H1 (cell line): Measurements from ENCODE around the gene ALOX15B. TPM values are rescaled to one million over a fixed set of nuclear protein-coding genes. Genes with fewer than 3 reads are reported as not detected.
A peak's percentile ranks its signal among the peaks of the same experiment; 100 is the strongest.

ENCODE experiments used
- CTCF ChIA-PET: fragments of 300-600 bp; sonication (Branson Sonifier 250); formaldehyde crosslinking; loops from one replicate; lab custom pipeline; 2021; ENCODE audit not compliant: partially characterized antibody; lab: Charles Lee
- POLR2A ChIA-PET: fragments of 300-600 bp; sonication (Branson Sonifier 250); formaldehyde crosslinking; loops from one replicate; lab custom pipeline; 2021; ENCODE audit warnings: inconsistent platforms; ENCODE audit not compliant: partially characterized antibody; lab: Charles Lee
- DNase-seq, 2 experiments: peaks; one replicate each; pipeline versions ENCODE4 v3.0.0 to v3.0.0-alpha.2; 2010 to 2022; ENCODE audit warnings: low spot score in 2 of 2, low read depth in 1 of 2, mixed read lengths in 1 of 2
- FAIRE-seq: peaks from 2 replicates; lab custom pipeline; 2011; peaks lifted over from hg19 to GRCh38; lab: Jason Lieb, UNC
- H2AFZ ChIP-seq: 2 replicates; pipeline ENCODE4 v1.8.1; 2012; ENCODE audit warnings: low read length, inconsistent platforms
- H2AK5ac ChIP-seq: 2 replicates; pipeline ENCODE4 v1.6.1; 2013; ENCODE audit warnings: low read depth, low read length
- H2BK120ac ChIP-seq: replicated peaks from 2 replicates; pipeline ENCODE3; 2013; ENCODE audit warnings: low read depth, low read length, inconsistent platforms
- H2BK12ac ChIP-seq: 2 replicates; pipeline ENCODE4 v1.6.1; 2013; ENCODE audit warnings: low read depth, low read length
- H2BK15ac ChIP-seq: 2 replicates; pipeline ENCODE4 v1.6.1; 2013; ENCODE audit warnings: low read length
- H2BK20ac ChIP-seq: 2 replicates; pipeline ENCODE4 v1.6.1; 2013; ENCODE audit warnings: low read length
- H2BK5ac ChIP-seq: 2 replicates; pipeline ENCODE4 v1.6.1; 2013; ENCODE audit warnings: low read depth, low read length
- H3K14ac ChIP-seq: 2 replicates; pipeline ENCODE4 v1.6.1; 2013; ENCODE audit warnings: inconsistent platforms; ENCODE audit not compliant: insufficient read length
- H3K18ac ChIP-seq: 2 replicates; pipeline ENCODE4 v1.6.1; 2013; ENCODE audit warnings: low read length; ENCODE audit errors: extremely low read depth
- H3K23ac ChIP-seq: 2 replicates; pipeline ENCODE4 v1.6.1; 2013; ENCODE audit warnings: inconsistent platforms; ENCODE audit not compliant: insufficient read length
- H3K23me2 ChIP-seq: 2 replicates; pipeline ENCODE4 v1.6.1; 2013; ENCODE audit warnings: low read depth, low read length
- H3K27ac ChIP-seq: 2 replicates; pipeline ENCODE4 v1.6.1; 2011; ENCODE audit warnings: low read depth, low read length, inconsistent platforms
- H3K27me3 ChIP-seq, 4 experiments: replicated peaks in 1 of 4; 1 replicate in 1 of 4; 2 replicates in 3 of 4; pipeline versions ENCODE4 v1.6.1 to v1.8.1; 2011 to 2013; ENCODE audit warnings: low read length in 3 of 4, mild to moderate bottlenecking in 3 of 4, inconsistent platforms in 2 of 4, mixed read lengths in 2 of 4, moderate library complexity in 1 of 4; ENCODE audit not compliant: control insufficient read depth in 3 of 4, insufficient read depth in 3 of 4; ENCODE audit errors: extremely low read depth in 1 of 4
- H3K36me3 ChIP-seq, 4 experiments: 2 replicates each; pipeline versions ENCODE4 v1.6.1 to v1.8.1; 2011 to 2013; ENCODE audit warnings: mild to moderate bottlenecking in 4 of 4, low read length in 3 of 4, moderate library complexity in 2 of 4, control low read depth in 1 of 4, inconsistent platforms in 1 of 4; ENCODE audit not compliant: insufficient read depth in 4 of 4, control insufficient read depth in 2 of 4
- H3K4ac ChIP-seq: replicated peaks from 2 replicates; pipeline ENCODE3; 2013; ENCODE audit warnings: low read length, low read depth, mixed read lengths, inconsistent platforms; ENCODE audit not compliant: insufficient read length
- H3K4me1 ChIP-seq, 4 experiments: replicated peaks in 1 of 4; 1 replicate in 1 of 4; 2 replicates in 3 of 4; pipeline versions ENCODE4 v1.6.1 to v1.8.1; 2011 to 2013; ENCODE audit warnings: low read length in 3 of 4, inconsistent platforms in 2 of 4, mixed read lengths in 1 of 4; ENCODE audit not compliant: insufficient read depth in 4 of 4, control insufficient read depth in 3 of 4
- H3K4me2 ChIP-seq, 2 experiments: 2 replicates each; pipeline versions ENCODE4 v1.6.1 to v1.8.1; 2011 to 2013; ENCODE audit warnings: low read depth in 2 of 2, low read length in 2 of 2, control low read depth in 1 of 2, inconsistent platforms in 1 of 2, mild to moderate bottlenecking in 1 of 2; ENCODE audit not compliant: insufficient read depth in 1 of 2
- H3K4me3 ChIP-seq, 4 experiments: fragments of 200-600, 300-600 bp in 1 of 4; sonication (generic), shearing (Covaris generic), sonication (Bioruptor Twin) in 1 of 4; 2 replicates each; pipeline versions ENCODE4 v1.5.1 to v1.8.1; 2011 to 2016; ENCODE audit warnings: low read length in 4 of 4, low read depth in 3 of 4, control low read depth in 2 of 4, inconsistent platforms in 2 of 4, mild to moderate bottlenecking in 2 of 4, mixed read lengths in 1 of 4, moderate library complexity in 1 of 4; ENCODE audit not compliant: insufficient read depth in 2 of 4; ENCODE audit errors: extremely low read depth in 1 of 4
- H3K56ac ChIP-seq: replicated peaks from 2 replicates; pipeline ENCODE3; 2013; ENCODE audit warnings: low read depth, mild to moderate bottlenecking, mixed read lengths, low read length, inconsistent platforms; ENCODE audit not compliant: insufficient read length
- H3K79me1 ChIP-seq: 2 replicates; pipeline ENCODE4 v1.6.1; 2013; ENCODE audit warnings: low read depth, low read length, control low read depth
- H3K79me2 ChIP-seq, 2 experiments: 2 replicates each; pipeline versions ENCODE4 v1.6.1 to v1.8.1; 2012 to 2013; ENCODE audit warnings: low read length in 2 of 2, mild to moderate bottlenecking in 2 of 2, inconsistent platforms in 1 of 2; ENCODE audit not compliant: insufficient read depth in 2 of 2, control insufficient read depth in 1 of 2
- H3K9ac ChIP-seq, 4 experiments: replicated peaks in 1 of 4; 1 replicate in 1 of 4; 2 replicates in 3 of 4; pipeline versions ENCODE4 v1.6.1 to v1.8.1; 2011 to 2013; ENCODE audit warnings: low read depth in 3 of 4, low read length in 3 of 4, control low read depth in 2 of 4, mild to moderate bottlenecking in 2 of 4, moderate library complexity in 2 of 4, inconsistent platforms in 1 of 4; ENCODE audit errors: extremely low read depth in 1 of 4
- H3K9me3 ChIP-seq, 2 experiments: 2 replicates each; pipeline versions ENCODE4 v1.6.1 to v1.8.1; 2012 to 2013; ENCODE audit warnings: mild to moderate bottlenecking in 2 of 2, moderate library complexity in 2 of 2, control low read depth in 1 of 2, inconsistent platforms in 1 of 2, low read depth in 1 of 2, low read length in 1 of 2, mixed read lengths in 1 of 2; ENCODE audit not compliant: insufficient read depth in 2 of 2
- H4K20me1 ChIP-seq, 2 experiments: replicated peaks in 1 of 2; 2 replicates each; pipeline versions ENCODE3 to v1.8.1; 2011 to 2013; ENCODE audit warnings: inconsistent platforms in 2 of 2, low read length in 2 of 2, mild to moderate bottlenecking in 1 of 2; ENCODE audit not compliant: insufficient read depth in 2 of 2, control insufficient read depth in 1 of 2
- H4K5ac ChIP-seq: 2 replicates; pipeline ENCODE4 v1.6.1; 2013; ENCODE audit warnings: low read length, low read depth, mixed read lengths, inconsistent platforms; ENCODE audit not compliant: insufficient read length
- H4K8ac ChIP-seq: 2 replicates; pipeline ENCODE4 v1.8.0; 2013; ENCODE audit warnings: mild to moderate bottlenecking, moderate library complexity, low read length, inconsistent platforms; ENCODE audit not compliant: insufficient read depth; ENCODE audit errors: extremely low read depth
- H4K91ac ChIP-seq: replicated peaks from 2 replicates; pipeline ENCODE3; 2013; ENCODE audit warnings: low read length, mixed read lengths, inconsistent platforms; ENCODE audit not compliant: insufficient read length
- CHD2 ChIP-seq: IDR thresholded peaks from 2 replicates; pipeline ENCODE4 v1.6.1; 2012; ENCODE audit warnings: low read length, improper control_type of control experiment
- FOSL1 ChIP-seq: IDR thresholded peaks from 2 replicates; pipeline ENCODE4 v1.6.1; 2011; ENCODE audit warnings: mild to moderate bottlenecking, low read depth, low read length, moderate library complexity; ENCODE audit not compliant: insufficient read depth
- JUN ChIP-seq: IDR thresholded peaks from 2 replicates; pipeline ENCODE4 v1.6.1; 2011; ENCODE audit warnings: low read depth, mild to moderate bottlenecking, improper control_type of control experiment, low read length
- POLR2A ChIP-seq, 2 experiments: IDR thresholded peaks; 1 replicate in 1 of 2; 2 replicates in 1 of 2; pipeline ENCODE4 v1.6.1; 2011; ENCODE audit warnings: low read depth in 2 of 2, low read length in 2 of 2, mild to moderate bottlenecking in 2 of 2; ENCODE audit errors: control extremely low read depth in 1 of 2
- RBBP5 ChIP-seq: IDR thresholded peaks from 2 replicates; pipeline ENCODE4 v1.7.1; 2012; ENCODE audit warnings: low read depth, mild to moderate bottlenecking, inconsistent platforms, low read length, moderate library complexity, borderline replicate concordance
- RFX5 ChIP-seq: IDR thresholded peaks from 2 replicates; pipeline ENCODE4 v1.6.1; 2011; ENCODE audit warnings: low read depth, low read length, improper control_type of control experiment, borderline replicate concordance
- TAF7 ChIP-seq: optimal IDR thresholded peaks from 2 replicates; pipeline ENCODE3; 2011; ENCODE audit warnings: low read depth, mild to moderate bottlenecking, inconsistent platforms, low read length, moderate library complexity, borderline replicate concordance
- WGBS, 2 experiments: shearing (Covaris generic) in 1 of 2; methylation state at CpG; one replicate each; pipeline versions ENCODE4 v1.1.6 to v1.1.7; 2013 to 2015; ENCODE audit warnings: low lambda C conversion rate in 2 of 2, mixed read lengths in 2 of 2, inconsistent platforms in 1 of 2, low coverage in 1 of 2, missing lambda C conversion rate in 1 of 2; ENCODE audit not compliant: insufficient replicate concordance in 2 of 2, insufficient coverage in 1 of 2, insufficient read length in 1 of 2; ENCODE audit errors: extremely low coverage in 1 of 2, missing lambda C conversion rate in 1 of 2; 5-methylcytosine and 5-hydroxymethylcytosine counted together
- polyA plus RNA-seq, 7 experiments: library from polyadenylated mRNA; depleted of rRNA in 3 of 7; stranded (reverse) in 5 of 7; unstranded in 2 of 7; fragments of >200 nt in 5 of 7; fragments of 200-250 nt in 2 of 7; gene quantifications; 1 replicate in 5 of 7; 2 replicates in 1 of 7; 4 replicates in 1 of 7; pipeline versions ENCODE4 v1.2.1 to v1.2.3, GENCODE V29; 2011 to 2013; ENCODE audit warnings: missing spikeins in 2 of 7, mixed read lengths in 2 of 7
- total RNA-seq: library from RNA; stranded (reverse); fragmentation: NEBNext Ultra II Directional; extraction: Animal tissue kit (Norgen Biotek cat#: 25700); gene quantifications from 2 replicates; pipeline ENCODE4 v1.2.1, GENCODE V29; 2021
- TF ChIP-seq, protein P1 (sequence below): IDR thresholded peaks from 2 replicates; pipeline ENCODE4 v1.6.1; 2012; ENCODE audit warnings: inconsistent platforms
- TF ChIP-seq, protein P2 (sequence below): IDR thresholded peaks from 2 replicates; pipeline ENCODE4 v1.6.1; 2011; ENCODE audit warnings: low read depth, mild to moderate bottlenecking, low read length; ENCODE audit not compliant: insufficient read depth

Gene ALOX15B
- total and polyA plus RNA-seq, 2 of the 8 experiments (the other 6 are each of a cell fraction or from before 2014, with no cell fraction given): 0.63 to 0.91 TPM

DNA sequence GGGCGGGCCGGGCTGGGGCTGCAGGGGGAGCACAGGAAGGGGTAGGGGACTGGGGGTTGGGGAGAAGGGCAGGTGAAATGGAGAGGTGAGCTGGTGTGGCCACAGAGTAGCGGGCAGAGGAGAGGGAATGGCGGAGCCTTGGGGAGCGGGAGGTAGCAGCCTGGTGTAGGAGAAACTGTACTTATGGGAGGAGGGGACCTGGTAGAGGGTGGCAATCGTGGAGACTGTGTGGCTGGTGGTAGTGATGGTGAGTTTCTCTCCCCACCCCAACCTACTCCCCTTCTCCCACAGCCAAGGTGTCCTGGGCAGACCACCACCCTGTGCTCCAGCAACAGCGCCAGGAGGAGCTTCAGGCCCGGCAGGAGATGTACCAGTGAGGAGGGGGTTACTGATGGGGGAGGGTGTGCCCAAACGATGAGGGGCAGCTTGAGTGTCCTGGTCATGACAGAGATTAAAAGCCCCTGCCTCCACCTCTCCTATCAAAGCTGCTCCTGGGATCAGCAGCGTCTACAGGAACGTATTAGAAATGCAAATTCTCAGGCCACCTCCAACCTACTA is 831 bp downstream of the ALOX15B start:
- Histone ChIP-seq H2AK5ac (no peak overlapping the region), H3K4me3 (peak overlapping the region in 2 of 4 experiments; percentile 22 to 64; a peak in 5 of 8 replicates), H2BK20ac (no peak overlapping the region), H2AFZ (peak overlapping the region; percentile 32; the same call in 1 of the 2 replicates), H2BK12ac (no peak overlapping the region), H3K9ac (no peak overlapping the region), H3K79me2 (no peaks in the 10 kb centered on the region), H3K27ac (no peak overlapping the region), H4K5ac (no peak overlapping the region), H4K20me1 (no peaks in the 10 kb centered on the region), H3K4me1 (peaks cover 0 to 10% (median 6%) of the 10 kb centered on the region in 4 experiments; a peak in 5 of 7 replicates), H4K91ac (peak overlapping the region; percentile 14), H3K23me2 (peaks cover 4% of the 10 kb centered on the region; the same call in 1 of the 2 replicates), H3K18ac (0 out of 2 replicates have a peak overlapping the region, but pooled peaks have one; percentile 7), H2BK5ac (no peak overlapping the region), H3K9me3 (no peaks in the 10 kb centered on the region), H4K8ac (no peak overlapping the region), H2BK120ac (no peak overlapping the region), H3K14ac (no peak overlapping the region), H3K23ac (no peak overlapping the region), H3K4me2 (peak overlapping the region; percentile 70 to 99), H3K4ac (no peak overlapping the region), H2BK15ac (0 out of 2 replicates have a peak overlapping the region, but pooled peaks have one; percentile 19), H3K56ac (no peak overlapping the region), H3K27me3 (peaks cover 0 to 9% (median 4%) of the 10 kb centered on the region in 4 experiments; a peak in 3 of 7 replicates), H3K79me1 (no peaks in the 10 kb centered on the region), H3K36me3 (no peaks in the 10 kb centered on the region; a peak in 1 of 8 replicates)
- TF ChIP-seq, protein P1, sequence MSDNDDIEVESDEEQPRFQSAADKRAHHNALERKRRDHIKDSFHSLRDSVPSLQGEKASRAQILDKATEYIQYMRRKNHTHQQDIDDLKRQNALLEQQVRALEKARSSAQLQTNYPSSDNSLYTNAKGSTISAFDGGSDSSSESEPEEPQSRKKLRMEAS: no peak; the same call in 1 of the 2 replicates
- TF ChIP-seq JUN (no peak), POLR2A (IDR thresholded peaks at IDR 0.05; ENCODE audit: control extremely low read depth in 1 of 2, low read depth in 2 of 2, low read length in 2 of 2) (no peak), RBBP5 (no peak), FOSL1 (no peak), TAF7 (no peak), RFX5 (no peak), CHD2 (no peak)
- TF ChIP-seq, protein P2, sequence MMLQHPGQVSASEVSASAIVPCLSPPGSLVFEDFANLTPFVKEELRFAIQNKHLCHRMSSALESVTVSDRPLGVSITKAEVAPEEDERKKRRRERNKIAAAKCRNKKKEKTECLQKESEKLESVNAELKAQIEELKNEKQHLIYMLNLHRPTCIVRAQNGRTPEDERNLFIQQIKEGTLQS: no peak
- ChIA-PET CTCF (interaction anchor here (1.0 to 6.0 kb wide), 11 partner anchors 17 to 134 kb away, joined by 3 to 141 read pairs (median 8); no protein-coding TSS in a partner anchor), POLR2A (interaction anchor here (0.7 to 1.4 kb wide), 4 partner anchors 15 to 111 kb away, joined by 3 to 4 read pairs (median 3); no protein-coding TSS in a partner anchor)
- FAIRE-seq (no peak), DNase-seq (no peak)
- WGBS, 2 experiments: 58% methylated on average over 5 of the region's 11 CpGs; no CpG with 5 or more reads in 1 of the 2 experiments
